GM12878 (cell line): ENCODE data around the gene SPACDR.

ENCODE experiments used
- EZH2 ChIP-seq: IDR thresholded peaks from 2 replicates; pipeline ENCODE4 v1.6.1; 2012; ENCODE audit warnings: low read depth, mild to moderate bottlenecking, control low read depth, inconsistent platforms, low read length, borderline replicate concordance; ENCODE audit not compliant: control insufficient read depth
- HCFC1 ChIP-seq: fragments of 150-350 bp; IDR thresholded peaks from 2 replicates; pipeline ENCODE4 v1.6.1; 2014; ENCODE audit warnings: low read length
- JUND ChIP-seq: IDR thresholded peaks from 2 replicates; pipeline ENCODE4 v1.6.1; 2012; ENCODE audit warnings: low read depth, mild to moderate bottlenecking, low read length, improper control_type of control experiment, moderate library complexity
- NFIC ChIP-seq: IDR thresholded peaks from 2 replicates; pipeline ENCODE4 v1.6.1; 2012; ENCODE audit warnings: low read depth, mild to moderate bottlenecking, inconsistent platforms, low read length, moderate library complexity
- POLR2A ChIP-seq: IDR thresholded peaks from 2 replicates; pipeline ENCODE4 v1.6.1; 2011; ENCODE audit warnings: low read depth, mild to moderate bottlenecking, low read length
- RCOR1 ChIP-seq: conservative IDR thresholded peaks from 2 replicates; pipeline ENCODE4 v1.6.1; 2012; ENCODE audit warnings: low read depth, low read length, improper control_type of control experiment
- SIX5 ChIP-seq: IDR thresholded peaks from 2 replicates; pipeline ENCODE4 v1.6.1; 2011; ENCODE audit warnings: mild to moderate bottlenecking, low read depth, low read length, moderate library complexity; ENCODE audit not compliant: severe bottlenecking
- SMC3 ChIP-seq: IDR thresholded peaks from 2 replicates; pipeline ENCODE4 v1.6.1; 2011; ENCODE audit warnings: low read length, improper control_type of control experiment, borderline replicate concordance
- SPI1 ChIP-seq: IDR thresholded peaks from 2 replicates; pipeline ENCODE4 v1.6.1; 2011; ENCODE audit warnings: low read depth, mild to moderate bottlenecking, low read length, moderate library complexity, borderline replicate concordance; ENCODE audit not compliant: insufficient read depth
- ZNF217 ChIP-seq: fragments of 450-650 bp; IDR thresholded peaks from 2 replicates; pipeline ENCODE4 v1.6.1; 2017; ENCODE audit warnings: antibody characterized with exemption, mild to moderate bottlenecking
- TF ChIP-seq, protein P1 (sequence below): fragments of 450-650 bp; IDR thresholded peaks from 2 replicates; pipeline ENCODE4 v1.6.1; 2016; ENCODE audit warnings: mild to moderate bottlenecking
- TF ChIP-seq, protein P2 (sequence below), 3 experiments: IDR thresholded peaks in 2 of 3; conservative IDR thresholded peaks in 1 of 3; 2 replicates each; pipeline ENCODE4 v1.5.1; 2011; ENCODE audit warnings: low read depth in 3 of 3, low read length in 3 of 3, mild to moderate bottlenecking in 3 of 3, control low read depth in 2 of 3, moderate library complexity in 2 of 3, inconsistent platforms in 1 of 3, mixed read lengths in 1 of 3; ENCODE audit not compliant: control insufficient read depth in 2 of 3, insufficient read depth in 1 of 3; ENCODE audit errors: extremely low read depth in 1 of 3
- TF ChIP-seq, protein P3 (sequence below): IDR thresholded peaks from 2 replicates; pipeline ENCODE4 v1.6.1; 2012; ENCODE audit warnings: low read depth, low read length, improper control_type of control experiment
- TF ChIP-seq, protein P4 (sequence below): IDR thresholded peaks from 2 replicates; pipeline ENCODE4 v1.6.1; 2012; ENCODE audit warnings: mild to moderate bottlenecking, low read depth, low read length

DNA sequence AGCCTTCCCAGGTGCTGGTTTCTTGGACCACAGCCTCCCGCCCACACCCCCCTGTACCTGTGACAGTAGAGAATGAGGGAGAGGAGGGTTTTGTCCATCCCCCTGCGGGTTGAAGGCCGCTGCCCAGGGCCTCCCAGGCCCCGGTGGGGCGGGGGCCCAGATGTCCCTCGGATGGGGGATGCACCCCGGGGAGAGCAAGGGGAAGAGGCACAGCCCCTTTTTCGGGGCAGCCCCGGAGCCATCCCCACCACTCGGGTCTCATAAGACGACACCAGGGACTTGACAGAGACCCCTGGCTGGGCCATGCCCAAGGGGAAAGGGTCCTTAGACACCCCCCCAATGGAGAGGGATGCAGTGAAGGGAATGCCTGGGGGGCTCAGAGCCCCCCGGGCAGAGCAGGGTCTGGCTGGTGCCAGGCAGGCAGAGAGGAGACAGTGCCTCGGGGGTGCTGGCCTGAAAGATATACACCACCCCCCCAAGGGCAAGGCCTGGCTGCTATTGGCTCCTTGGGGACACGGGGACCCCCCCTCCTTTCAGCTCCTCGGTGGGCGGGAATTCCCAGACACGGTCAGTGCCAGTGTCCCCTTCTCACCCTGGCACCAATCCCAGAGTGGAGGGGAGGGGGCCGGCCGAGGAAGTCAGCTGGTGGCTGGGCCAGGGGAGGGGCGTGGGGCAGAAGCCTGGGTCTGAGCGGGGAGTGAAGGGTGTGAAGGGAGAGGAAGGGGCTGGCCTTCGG, 3.7 kb upstream of the SPACDR start:
- TF ChIP-seq POLR2A = no peak
- no peak for TF ChIP-seq JUND
- TF ChIP-seq, protein P1, sequence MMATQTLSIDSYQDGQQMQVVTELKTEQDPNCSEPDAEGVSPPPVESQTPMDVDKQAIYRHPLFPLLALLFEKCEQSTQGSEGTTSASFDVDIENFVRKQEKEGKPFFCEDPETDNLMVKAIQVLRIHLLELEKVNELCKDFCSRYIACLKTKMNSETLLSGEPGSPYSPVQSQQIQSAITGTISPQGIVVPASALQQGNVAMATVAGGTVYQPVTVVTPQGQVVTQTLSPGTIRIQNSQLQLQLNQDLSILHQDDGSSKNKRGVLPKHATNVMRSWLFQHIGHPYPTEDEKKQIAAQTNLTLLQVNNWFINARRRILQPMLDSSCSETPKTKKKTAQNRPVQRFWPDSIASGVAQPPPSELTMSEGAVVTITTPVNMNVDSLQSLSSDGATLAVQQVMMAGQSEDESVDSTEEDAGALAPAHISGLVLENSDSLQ = no peak
- TF ChIP-seq RCOR1 = no peak
- TF ChIP-seq, protein P2, sequence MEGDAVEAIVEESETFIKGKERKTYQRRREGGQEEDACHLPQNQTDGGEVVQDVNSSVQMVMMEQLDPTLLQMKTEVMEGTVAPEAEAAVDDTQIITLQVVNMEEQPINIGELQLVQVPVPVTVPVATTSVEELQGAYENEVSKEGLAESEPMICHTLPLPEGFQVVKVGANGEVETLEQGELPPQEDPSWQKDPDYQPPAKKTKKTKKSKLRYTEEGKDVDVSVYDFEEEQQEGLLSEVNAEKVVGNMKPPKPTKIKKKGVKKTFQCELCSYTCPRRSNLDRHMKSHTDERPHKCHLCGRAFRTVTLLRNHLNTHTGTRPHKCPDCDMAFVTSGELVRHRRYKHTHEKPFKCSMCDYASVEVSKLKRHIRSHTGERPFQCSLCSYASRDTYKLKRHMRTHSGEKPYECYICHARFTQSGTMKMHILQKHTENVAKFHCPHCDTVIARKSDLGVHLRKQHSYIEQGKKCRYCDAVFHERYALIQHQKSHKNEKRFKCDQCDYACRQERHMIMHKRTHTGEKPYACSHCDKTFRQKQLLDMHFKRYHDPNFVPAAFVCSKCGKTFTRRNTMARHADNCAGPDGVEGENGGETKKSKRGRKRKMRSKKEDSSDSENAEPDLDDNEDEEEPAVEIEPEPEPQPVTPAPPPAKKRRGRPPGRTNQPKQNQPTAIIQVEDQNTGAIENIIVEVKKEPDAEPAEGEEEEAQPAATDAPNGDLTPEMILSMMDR (IDR thresholded peaks at IDR 0.05 in 2 of 3, conservative IDR thresholded peaks at IDR 0.05 in 1 of 3; ENCODE audit: control insufficient read depth in 2 of 3, extremely low read depth in 1 of 3, insufficient read depth in 1 of 3, low read depth in 3 of 3, low read length in 3 of 3) = no peak
- no peak for TF ChIP-seq HCFC1
- TF ChIP-seq SMC3 = no peak
- no peak for TF ChIP-seq SPI1
- TF ChIP-seq, protein P3, sequence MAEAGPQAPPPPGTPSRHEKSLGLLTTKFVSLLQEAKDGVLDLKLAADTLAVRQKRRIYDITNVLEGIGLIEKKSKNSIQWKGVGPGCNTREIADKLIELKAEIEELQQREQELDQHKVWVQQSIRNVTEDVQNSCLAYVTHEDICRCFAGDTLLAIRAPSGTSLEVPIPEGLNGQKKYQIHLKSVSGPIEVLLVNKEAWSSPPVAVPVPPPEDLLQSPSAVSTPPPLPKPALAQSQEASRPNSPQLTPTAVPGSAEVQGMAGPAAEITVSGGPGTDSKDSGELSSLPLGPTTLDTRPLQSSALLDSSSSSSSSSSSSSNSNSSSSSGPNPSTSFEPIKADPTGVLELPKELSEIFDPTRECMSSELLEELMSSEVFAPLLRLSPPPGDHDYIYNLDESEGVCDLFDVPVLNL = no peak
- TF ChIP-seq, protein P4, sequence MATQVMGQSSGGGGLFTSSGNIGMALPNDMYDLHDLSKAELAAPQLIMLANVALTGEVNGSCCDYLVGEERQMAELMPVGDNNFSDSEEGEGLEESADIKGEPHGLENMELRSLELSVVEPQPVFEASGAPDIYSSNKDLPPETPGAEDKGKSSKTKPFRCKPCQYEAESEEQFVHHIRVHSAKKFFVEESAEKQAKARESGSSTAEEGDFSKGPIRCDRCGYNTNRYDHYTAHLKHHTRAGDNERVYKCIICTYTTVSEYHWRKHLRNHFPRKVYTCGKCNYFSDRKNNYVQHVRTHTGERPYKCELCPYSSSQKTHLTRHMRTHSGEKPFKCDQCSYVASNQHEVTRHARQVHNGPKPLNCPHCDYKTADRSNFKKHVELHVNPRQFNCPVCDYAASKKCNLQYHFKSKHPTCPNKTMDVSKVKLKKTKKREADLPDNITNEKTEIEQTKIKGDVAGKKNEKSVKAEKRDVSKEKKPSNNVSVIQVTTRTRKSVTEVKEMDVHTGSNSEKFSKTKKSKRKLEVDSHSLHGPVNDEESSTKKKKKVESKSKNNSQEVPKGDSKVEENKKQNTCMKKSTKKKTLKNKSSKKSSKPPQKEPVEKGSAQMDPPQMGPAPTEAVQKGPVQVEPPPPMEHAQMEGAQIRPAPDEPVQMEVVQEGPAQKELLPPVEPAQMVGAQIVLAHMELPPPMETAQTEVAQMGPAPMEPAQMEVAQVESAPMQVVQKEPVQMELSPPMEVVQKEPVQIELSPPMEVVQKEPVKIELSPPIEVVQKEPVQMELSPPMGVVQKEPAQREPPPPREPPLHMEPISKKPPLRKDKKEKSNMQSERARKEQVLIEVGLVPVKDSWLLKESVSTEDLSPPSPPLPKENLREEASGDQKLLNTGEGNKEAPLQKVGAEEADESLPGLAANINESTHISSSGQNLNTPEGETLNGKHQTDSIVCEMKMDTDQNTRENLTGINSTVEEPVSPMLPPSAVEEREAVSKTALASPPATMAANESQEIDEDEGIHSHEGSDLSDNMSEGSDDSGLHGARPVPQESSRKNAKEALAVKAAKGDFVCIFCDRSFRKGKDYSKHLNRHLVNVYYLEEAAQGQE = no peak
- TF ChIP-seq ZNF217 = no peak
- TF ChIP-seq NFIC = no peak
- no peak for TF ChIP-seq EZH2
- TF ChIP-seq SIX5 = no peak
